GM18526 (cell line): ENCODE measurements around the gene VWA5B1.

Source experiments
- POLR2A ChIP-seq: IDR thresholded peaks from 3 replicates; pipeline ENCODE4 v1.6.1; 2011; ENCODE audit not compliant: insufficient read length; ENCODE audit errors: extremely low read depth

VWA5B1 gene

GRCh38 chr1:20380175-20380574, 89.5 kb downstream of the VWA5B1 start:
- TF ChIP-seq POLR2A, result no peak

GRCh38 chr1:20380616-20381035, 90.0 kb downstream of the VWA5B1 start:
- no peak for TF ChIP-seq POLR2A

GRCh38 chr1:20381045-20381641, 90.5 kb downstream of the VWA5B1 start:
- TF ChIP-seq POLR2A, result no peak

GRCh38 chr1:20381961-20382360, 91.3 kb downstream of the VWA5B1 start:
- TF ChIP-seq POLR2A, result no peak

GRCh38 chr1:20382711-20383110, 92.0 kb downstream of the VWA5B1 start:
- TF ChIP-seq POLR2A, result no peak

GRCh38 chr1:20383631-20384030, 93.0 kb downstream of the VWA5B1 start:
- no peak for TF ChIP-seq POLR2A

- no peak for TF ChIP-seq POLR2A
Measured at GRCh38 chr1:20385630-20386029, 95.0 kb downstream of the VWA5B1 start.

GRCh38 chr1:20386323-20387081, 95.8 kb downstream of the VWA5B1 start:
- no peak for TF ChIP-seq POLR2A

GRCh38 chr1:20389571-20389970, 98.9 kb downstream of the VWA5B1 start:
- no peak for TF ChIP-seq POLR2A

GRCh38 chr1:20390589-20391331, 100.1 kb downstream of the VWA5B1 start:
- no peak for TF ChIP-seq POLR2A

GRCh38 chr1:20395255-20395654, 104.6 kb downstream of the VWA5B1 start:
- TF ChIP-seq POLR2A, result no peak

GRCh38 chr1:20398744-20399143, 108.1 kb downstream of the VWA5B1 start:
- no peak for TF ChIP-seq POLR2A

- TF ChIP-seq POLR2A, result no peak
Measured at GRCh38 chr1:20399196-20399595, 108.5 kb downstream of the VWA5B1 start.

- no peak for TF ChIP-seq POLR2A
Measured at GRCh38 chr1:20399606-20400180, 109.0 kb downstream of the VWA5B1 start.

GRCh38 chr1:20400341-20401177, 109.9 kb downstream of the VWA5B1 start:
- no peak for TF ChIP-seq POLR2A

GRCh38 chr1:20401405-20402010, 110.8 kb downstream of the VWA5B1 start:
- TF ChIP-seq POLR2A, result no peak
